Neutrophil (primary cell): ENCODE data around the gene ZNF778.
A peak's percentile ranks its signal among the peaks of the same experiment; 100 is the strongest.
"Not testable (repeated sequence)": the region's sequence is repeated elsewhere in the genome, so short reads cannot be mapped to it uniquely, and the experiment has no call there.

Source experiments
- H3K27ac ChIP-seq: fragments of 200-600 bp; sonication (generic); 2 replicates; pipeline ENCODE4 v1.5.1; 2016; ENCODE audit warnings: mild to moderate bottlenecking, moderate library complexity
- H3K27me3 ChIP-seq: fragments of 200-600 bp; sonication (generic); 2 replicates; pipeline ENCODE4 v1.6.0; 2016; ENCODE audit warnings: mild to moderate bottlenecking
- H3K36me3 ChIP-seq: fragments of 200-600 bp; sonication (generic); 2 replicates; pipeline ENCODE4 v1.5.1; 2017
- H3K4me1 ChIP-seq, 2 experiments: fragments of 200-600 bp in 1 of 2; sonication (generic) in 1 of 2; 1 replicate in 1 of 2; 2 replicates in 1 of 2; pipeline versions ENCODE4 v1.5.1 to v1.6.1; 2013 to 2016; ENCODE audit warnings: low read depth in 1 of 2, low read length in 1 of 2, mild to moderate bottlenecking in 1 of 2, moderate library complexity in 1 of 2; ENCODE audit not compliant: control insufficient read depth in 1 of 2, insufficient read depth in 1 of 2
- H3K4me3 ChIP-seq, 2 experiments: fragments of 200-600 bp in 1 of 2; sonication (generic) in 1 of 2; 1 replicate in 1 of 2; 2 replicates in 1 of 2; pipeline ENCODE4 v1.5.1; 2013 to 2016; ENCODE audit warnings: low read depth in 1 of 2, low read length in 1 of 2, mild to moderate bottlenecking in 1 of 2, moderate library complexity in 1 of 2
- H3K9me3 ChIP-seq: fragments of 200-600 bp; sonication (generic); 2 replicates; pipeline ENCODE4 v1.5.1; 2016
- CTCF ChIP-seq: fragments of 200-600 bp; sonication (generic); IDR thresholded peaks from 2 replicates; pipeline ENCODE4 v1.5.1; 2016; ENCODE audit warnings: antibody characterized with exemption

The ZNF778 gene

GRCh38 chr16:89233678-89234490 lies 16.4 kb downstream of the ZNF778 start:
- H3K36me3 ChIP-seq: peaks cover 13% of the 10 kb centered on the region

GRCh38 chr16:89237733-89238132 lies 20.2 kb downstream of the ZNF778 start:
- H3K27ac ChIP-seq: no peak overlapping the region

More at GRCh38 chr16:89233678-89234490, 16.4 kb downstream of the ZNF778 start:
- Histone ChIP-seq H3K9me3 (peaks cover 4% of the 10 kb centered on the region), H3K27me3 (no peaks in the 10 kb centered on the region), H3K4me3 (peak overlapping the region; percentile 39), H3K27ac (peak overlapping the region; percentile 84), H3K4me1 (peaks cover 25 to 29% of the 10 kb centered on the region in 2 experiments)
- TF ChIP-seq CTCF: no peak

GRCh38 chr16:89241187-89242007 lies 23.9 kb downstream of the ZNF778 start:
- Histone ChIP-seq H3K36me3 (no peaks in the 10 kb centered on the region), H3K4me1 (peaks cover 22 to 28% of the 10 kb centered on the region in 2 experiments), H3K4me3 (peak overlapping the region; percentile 81 to 91), H3K9me3 (no peaks in the 10 kb centered on the region), H3K27ac (peak overlapping the region; percentile 94), H3K27me3 (peaks cover 13% of the 10 kb centered on the region)
- no peak for TF ChIP-seq CTCF

More at GRCh38 chr16:89237733-89238132, 20.2 kb downstream of the ZNF778 start:
- Histone ChIP-seq H3K4me1 (peaks cover 42 to 44% of the 10 kb centered on the region in 2 experiments), H3K9me3 (no peaks in the 10 kb centered on the region), H3K4me3 (no peak overlapping the region), H3K27me3 (no peaks in the 10 kb centered on the region), H3K36me3 (no peaks in the 10 kb centered on the region)
- no peak for TF ChIP-seq CTCF

GRCh38 chr16:89242795-89243200 lies 25.3 kb downstream of the ZNF778 start:
- H3K9me3 ChIP-seq: no peaks in the 10 kb centered on the region
- no peaks in the 10 kb centered on the region for H3K36me3 ChIP-seq
- no peak for TF ChIP-seq CTCF
- peaks cover 27% of the 10 kb centered on the region for H3K27me3 ChIP-seq
- peaks cover 28 to 38% of the 10 kb centered on the region in 2 experiments for H3K4me1 ChIP-seq
- peak overlapping the region; percentile 35 for H3K27ac ChIP-seq
- H3K4me3 ChIP-seq: no peak overlapping the region

- TF ChIP-seq CTCF: no peak
- Histone ChIP-seq H3K4me3 (no peak overlapping the region), H3K9me3 (no peaks in the 10 kb centered on the region), H3K4me1 (peaks cover 21 to 32% of the 10 kb centered on the region in 2 experiments), H3K27ac (no peak overlapping the region), H3K27me3 (peaks cover 35% of the 10 kb centered on the region), H3K36me3 (no peaks in the 10 kb centered on the region)
Measured at GRCh38 chr16:89243664-89244063, 26.2 kb downstream of the ZNF778 start.

- not testable (repeated sequence) for H3K9me3 ChIP-seq, H3K27ac ChIP-seq, H3K36me3 ChIP-seq, H3K4me3 ChIP-seq
- H3K27me3 ChIP-seq: peaks cover 36% of the 10 kb centered on the region
- H3K4me1 ChIP-seq: peaks cover 20 to 30% of the 10 kb centered on the region in 2 experiments
Measured at GRCh38 chr16:89244264-89244663, 26.8 kb downstream of the ZNF778 start.
